BLaER1 treated with 17β-estradiol and CSF1 and Interleukin-3, amounts not matched to agents 10 nM and 100 nM (cell line): ENCODE results near the gene INKA1.

Source experiments
- H3K27ac ChIP-seq, 11 experiments: shearing (Covaris generic); formaldehyde crosslinking; 2 replicates each; pipeline ENCODE4 v1.8.1; 2022
- H3K27me3 ChIP-seq, 11 experiments: shearing (Covaris generic); formaldehyde crosslinking; 2 replicates each; pipeline ENCODE4 v1.8.1; 2022
- H3K36me3 ChIP-seq, 11 experiments: shearing (Covaris generic); formaldehyde crosslinking; 2 replicates each; pipeline ENCODE4 v1.8.1; 2022
- H3K4me1 ChIP-seq, 10 experiments: shearing (Covaris generic); formaldehyde crosslinking; 2 replicates each; pipeline ENCODE4 v1.8.1; 2022
- H3K4me2 ChIP-seq, 11 experiments: shearing (Covaris generic); formaldehyde crosslinking; 2 replicates each; pipeline ENCODE4 v1.8.1; 2022
- H3K4me3 ChIP-seq, 10 experiments: shearing (Covaris generic); formaldehyde crosslinking; 2 replicates each; pipeline ENCODE4 v1.8.1; 2022
- H3K9ac ChIP-seq, 11 experiments: shearing (Covaris generic); formaldehyde crosslinking; 2 replicates each; pipeline ENCODE4 v1.8.1; 2022
- H3K9me3 ChIP-seq, 11 experiments: shearing (Covaris generic); formaldehyde crosslinking; replicated peaks in 1 of 11; 2 replicates each; pipeline ENCODE4 v1.8.1; 2022
- H4K20me1 ChIP-seq, 11 experiments: shearing (Covaris generic); formaldehyde crosslinking; 2 replicates each; pipeline ENCODE4 v1.8.1; 2022
- Cebpa-rat ChIP-seq, 11 experiments: shearing (Covaris generic); IDR thresholded peaks; 2 replicates each; pipeline ENCODE4 v1.8.1; 2022

INKA1 gene

GRCh38 chr3:49785565-49786356 is 17.3 kb upstream of the INKA1 start:
- peak overlapping the region; percentile 77 to 98 (median 91) for H3K4me3 ChIP-seq
- peaks cover 35 to 45% (median 39%) of the 10 kb centered on the region in 11 experiments for H3K36me3 ChIP-seq
- H3K27me3 ChIP-seq: no peaks in the 10 kb centered on the region
- H3K4me1 ChIP-seq: peaks cover 44 to 67% (median 53%) of the 10 kb centered on the region in 10 experiments
- no peaks in the 10 kb centered on the region for H3K9me3 ChIP-seq
- H4K20me1 ChIP-seq: peaks cover 12 to 48% (median 29%) of the 10 kb centered on the region in 11 experiments; a peak in 18 of 22 replicates
- H3K27ac ChIP-seq: peak overlapping the region; percentile 79 to 92 (median 87)
- H3K9ac ChIP-seq: peak overlapping the region; percentile 87 to 94 (median 90)
- TF ChIP-seq Cebpa-rat (IDR thresholded peaks at IDR 0.05): no peak
- peak overlapping the region; percentile 76 to 97 (median 89) for H3K4me2 ChIP-seq

- Histone ChIP-seq H3K27ac (peak within 1 kb of the TSS; percentile 81 to 92 (median 88)), H3K9me3 (no peaks in the 10 kb centered on the region), H3K4me2 (peak within 1 kb of the TSS; percentile 86 to 98 (median 93)), H3K4me1 (peaks cover 45 to 66% (median 50%) of the 10 kb centered on the region in 10 experiments), H3K4me3 (peak within 1 kb of the TSS; percentile 77 to 98 (median 91)), H3K9ac (peak within 1 kb of the TSS; percentile 87 to 94 (median 90)), H4K20me1 (peaks cover 7 to 40% (median 21%) of the 10 kb centered on the region in 11 experiments; a peak in 17 of 22 replicates), H3K36me3 (peaks cover 29 to 37% (median 34%) of the 10 kb centered on the region in 11 experiments), H3K27me3 (no peaks in the 10 kb centered on the region)
- no peak for TF ChIP-seq Cebpa-rat (IDR thresholded peaks at IDR 0.05)
Measured at GRCh38 chr3:49786357-49787181, 16.5 kb upstream of the INKA1 start, which contains the start of gene IP6K1. IP6K1 (minus strand) TSS chr3:49786542; CDS start chr3:49748040, 38,502 bp downstream.

- Histone ChIP-seq H3K9me3 (no peaks in the 10 kb centered on the region), H3K4me2 (peak overlapping the region; percentile 84 to 98 (median 91)), H4K20me1 (peaks cover 7 to 34% (median 16%) of the 10 kb centered on the region in 11 experiments; a peak in 15 of 22 replicates), H3K36me3 (peaks cover 24 to 32% (median 28%) of the 10 kb centered on the region in 11 experiments), H3K4me3 (peak overlapping the region in 9 of 10 experiments; percentile 77 to 98 (median 92); a peak in 18 of 20 replicates), H3K4me1 (peaks cover 41 to 61% (median 47%) of the 10 kb centered on the region in 10 experiments), H3K27me3 (no peaks in the 10 kb centered on the region), H3K27ac (peak overlapping the region; percentile 81 to 92 (median 88)), H3K9ac (peak overlapping the region; percentile 81 to 94 (median 90); a peak in 21 of 22 replicates)
- no peak for TF ChIP-seq Cebpa-rat (IDR thresholded peaks at IDR 0.05)
Measured at GRCh38 chr3:49787182-49787464, 15.9 kb upstream of the INKA1 start.

GRCh38 chr3:49787536-49787935 is 15.5 kb upstream of the INKA1 start:
- peak overlapping the region in 8 of 11 experiments; percentile 84 to 92 (median 88); a peak in 12 of 22 replicates for H3K27ac ChIP-seq
- peaks cover 4 to 30% (median 12%) of the 10 kb centered on the region in 11 experiments; a peak in 15 of 22 replicates for H4K20me1 ChIP-seq
- no peaks in the 10 kb centered on the region for H3K27me3 ChIP-seq
- H3K9me3 ChIP-seq: no peaks in the 10 kb centered on the region
- peaks cover 37 to 57% (median 46%) of the 10 kb centered on the region in 10 experiments for H3K4me1 ChIP-seq
- H3K4me2 ChIP-seq: peak overlapping the region; percentile 84 to 98 (median 91)
- peak overlapping the region in 2 of 11 experiments; percentile 87 to 90; a peak in 2 of 22 replicates for H3K9ac ChIP-seq
- no peak for TF ChIP-seq Cebpa-rat (IDR thresholded peaks at IDR 0.05)
- no peak overlapping the region for H3K4me3 ChIP-seq
- peaks cover 20 to 28% (median 24%) of the 10 kb centered on the region in 11 experiments for H3K36me3 ChIP-seq

- Histone ChIP-seq H3K36me3 (peaks cover 15 to 22% (median 20%) of the 10 kb centered on the region in 11 experiments), H3K4me2 (no peak overlapping the region), H3K4me3 (no peak overlapping the region), H4K20me1 (peaks cover 1 to 25% (median 7%) of the 10 kb centered on the region in 11 experiments; a peak in 14 of 22 replicates), H3K27ac (no peak overlapping the region), H3K4me1 (peaks cover 32 to 52% (median 45%) of the 10 kb centered on the region in 10 experiments), H3K9me3 (no peaks in the 10 kb centered on the region), H3K27me3 (no peaks in the 10 kb centered on the region), H3K9ac (no peak overlapping the region)
- no peak for TF ChIP-seq Cebpa-rat (IDR thresholded peaks at IDR 0.05)
Measured at GRCh38 chr3:49788056-49788455, 15.0 kb upstream of the INKA1 start.

- H3K4me2 ChIP-seq: peak overlapping the region in 7 of 11 experiments; percentile 12 to 59 (median 26); a peak in 8 of 22 replicates
- no peak overlapping the region for H3K4me3 ChIP-seq
- H3K27me3 ChIP-seq: no peaks in the 10 kb centered on the region
- no peaks in the 10 kb centered on the region for H3K36me3 ChIP-seq
- peaks cover 10 to 33% (median 29%) of the 10 kb centered on the region in 10 experiments for H3K4me1 ChIP-seq
- H3K9ac ChIP-seq: no peak overlapping the region
- no peaks in the 10 kb centered on the region; a peak in 2 of 22 replicates for H4K20me1 ChIP-seq
- H3K27ac ChIP-seq: no peak overlapping the region
- no peak for TF ChIP-seq Cebpa-rat (IDR thresholded peaks at IDR 0.05)
- H3K9me3 ChIP-seq: no peaks in the 10 kb centered on the region
Measured at GRCh38 chr3:49790626-49791411, 12.2 kb upstream of the INKA1 start.

- no peaks in the 10 kb centered on the region for H4K20me1 ChIP-seq
- H3K9ac ChIP-seq: no peak overlapping the region
- no peak overlapping the region for H3K4me3 ChIP-seq
- H3K4me2 ChIP-seq: peak overlapping the region in 1 of 11 experiments; percentile 25; a peak in 1 of 22 replicates
- H3K9me3 ChIP-seq: no peaks in the 10 kb centered on the region
- H3K4me1 ChIP-seq: peaks cover 10 to 33% (median 30%) of the 10 kb centered on the region in 10 experiments
- H3K27ac ChIP-seq: no peak overlapping the region
- H3K27me3 ChIP-seq: no peaks in the 10 kb centered on the region
- no peak for TF ChIP-seq Cebpa-rat (IDR thresholded peaks at IDR 0.05)
- no peaks in the 10 kb centered on the region for H3K36me3 ChIP-seq
Measured at GRCh38 chr3:49791571-49791970, 11.5 kb upstream of the INKA1 start.
